Transverse colon (tissue), 3 donors: ENCODE data around the gene PDE4B.

ENCODE experiments used
- CTCF ChIP-seq, 5 experiments: fragments of 200-600 bp in 3 of 5; fragments of 450-650 bp in 2 of 5; sonication (generic) in 3 of 5; IDR thresholded peaks; 1 replicate in 2 of 5; 2 replicates in 3 of 5; pipeline ENCODE4 v1.5.1; 2016 to 2017; ENCODE audit warnings: antibody characterized with exemption in 5 of 5, inconsistent platforms in 3 of 5, mild to moderate bottlenecking in 2 of 5, moderate library complexity in 1 of 5
- EP300 ChIP-seq: sonication (generic); formaldehyde crosslinking; IDR thresholded peaks from one replicate; pipeline ENCODE4 v1.6.1; 2017; ENCODE audit warnings: antibody characterized with exemption, low read depth
- POLR2A ChIP-seq: fragments of 450-650 bp; IDR thresholded peaks from one replicate; pipeline ENCODE4 v1.6.1; 2016; ENCODE audit warnings: antibody characterized with exemption, mild to moderate bottlenecking, moderate library complexity

- TF ChIP-seq POLR2A = no peak
- no peak for TF ChIP-seq CTCF (IDR thresholded peaks at IDR 0.05)
- no peak for TF ChIP-seq EP300
Measured at GRCh38 chr1:65769636-65770035, 23.1 kb upstream of the PDE4B start.
